Fibroblast of skin of abdomen (primary cell): ENCODE results near the gene OPRM1.
A peak's percentile ranks its signal among the peaks of the same experiment; 100 is the strongest.
"Not testable (repeated sequence)": the region's sequence is repeated elsewhere in the genome, so short reads cannot be mapped to it uniquely, and the experiment has no call there.

Source experiments
- DNase-seq: peaks from one replicate; pipeline ENCODE4 v3.0.0-alpha.2; 2013

Gene OPRM1

GRCh38 chr6:154154389-154154967 is 115.4 kb downstream of the OPRM1 start:
- peak; percentile 61 for DNase-seq

GRCh38 chr6:154156135-154156896 is 117.3 kb downstream of the OPRM1 start:
- DNase-seq: peak; percentile 50

- no peak for DNase-seq
Measured at GRCh38 chr6:154157082-154157481, 118.0 kb downstream of the OPRM1 start.

- DNase-seq: no peak
Measured at GRCh38 chr6:154157706-154158105, 118.7 kb downstream of the OPRM1 start.

- DNase-seq: no peak
Measured at GRCh38 chr6:154159126-154159525, 120.1 kb downstream of the OPRM1 start.

GRCh38 chr6:154161689-154162088 is 122.6 kb downstream of the OPRM1 start:
- no peak for DNase-seq

- peak; percentile 67 for DNase-seq
Measured at GRCh38 chr6:154164397-154164796, 125.4 kb downstream of the OPRM1 start.

GRCh38 chr6:154165478-154165877 is 126.4 kb downstream of the OPRM1 start:
- no peak for DNase-seq

GRCh38 chr6:154166140-154166539 is 127.1 kb downstream of the OPRM1 start:
- no peak for DNase-seq

- DNase-seq: no peak
Measured at GRCh38 chr6:154167126-154167525, 128.1 kb downstream of the OPRM1 start.

GRCh38 chr6:154169193-154169847 is 130.3 kb downstream of the OPRM1 start:
- DNase-seq: no peak

- DNase-seq: no peak
Measured at GRCh38 chr6:154170106-154170505, 131.1 kb downstream of the OPRM1 start.

GRCh38 chr6:154172393-154172792 is 133.4 kb downstream of the OPRM1 start:
- not testable (repeated sequence) for DNase-seq

- DNase-seq: no peak
Measured at GRCh38 chr6:154179434-154179833, 140.4 kb downstream of the OPRM1 start.

GRCh38 chr6:154187203-154187602 is 148.2 kb downstream of the OPRM1 start:
- no peak for DNase-seq

GRCh38 chr6:154187714-154188113 is 148.7 kb downstream of the OPRM1 start:
- DNase-seq: no peak

- no peak for DNase-seq
Measured at GRCh38 chr6:154196333-154196885, 157.4 kb downstream of the OPRM1 start.

- DNase-seq: peak; percentile 45
Measured at GRCh38 chr6:154197196-154197860, 158.3 kb downstream of the OPRM1 start.

- not testable (repeated sequence) for DNase-seq
Measured at GRCh38 chr6:154201688-154202087, 162.6 kb downstream of the OPRM1 start.

GRCh38 chr6:154202339-154202738 is 163.3 kb downstream of the OPRM1 start:
- no peak for DNase-seq

- no peak for DNase-seq
Measured at GRCh38 chr6:154202958-154203357, 163.9 kb downstream of the OPRM1 start.

GRCh38 chr6:154206141-154206540 is 167.1 kb downstream of the OPRM1 start:
- DNase-seq: no peak

GRCh38 chr6:154206996-154207395 is 168.0 kb downstream of the OPRM1 start:
- DNase-seq: no peak
